Fibroblast of skin of abdomen (primary cell): ENCODE measurements around the gene CCDC170.
"Not testable (repeated sequence)": the region's sequence is repeated elsewhere in the genome, so short reads cannot be mapped to it uniquely, and the experiment has no call there.

Experiments used
- DNase-seq: peaks from one replicate; pipeline ENCODE4 v3.0.0-alpha.2; 2013

CCDC170 gene

DNA sequence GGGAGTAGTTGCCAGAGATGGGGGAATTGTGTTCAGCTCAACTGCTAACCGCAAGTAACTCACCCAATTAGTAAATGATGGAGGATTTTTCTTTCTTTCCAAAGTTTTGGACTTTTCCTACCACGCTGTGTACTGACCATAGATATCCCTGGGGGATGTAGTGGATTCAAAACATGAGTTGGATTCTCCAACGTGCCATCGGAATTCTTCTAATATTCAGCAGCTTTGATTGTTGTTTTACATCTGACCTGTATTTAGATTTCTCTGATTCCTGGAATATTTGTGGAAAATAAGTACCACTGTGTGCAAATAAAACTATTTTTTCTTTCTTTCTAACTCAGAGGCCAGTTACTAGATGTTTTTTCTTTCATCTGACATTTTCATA is 1.1 kb downstream of the CCDC170 start:
- peak; percentile 28 for DNase-seq

DNA sequence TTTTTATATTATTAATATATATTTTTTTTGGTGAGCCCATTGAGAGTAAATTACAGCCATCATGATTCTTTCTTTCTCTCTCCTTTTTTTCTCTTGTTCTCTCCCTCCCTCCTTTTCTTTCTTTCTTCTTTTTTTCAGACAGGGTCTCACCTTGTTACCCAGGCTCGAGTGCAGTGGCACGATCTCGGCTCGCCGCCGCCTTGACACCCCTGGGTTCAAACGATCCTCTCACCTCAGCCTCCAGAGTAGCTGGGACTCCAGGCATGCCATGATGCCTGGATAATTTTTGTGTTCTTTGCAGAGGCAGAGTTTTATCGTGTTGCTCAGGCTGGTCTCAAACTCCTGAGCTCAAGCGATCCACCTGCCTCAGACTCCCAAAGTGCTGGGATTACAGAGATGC is 1.6 kb downstream of the CCDC170 start:
- no peak for DNase-seq

- DNase-seq: no peak
These were observed 4.1 kb downstream of the CCDC170 start for GRCh38 chr6:151497905-151498304.

DNA sequence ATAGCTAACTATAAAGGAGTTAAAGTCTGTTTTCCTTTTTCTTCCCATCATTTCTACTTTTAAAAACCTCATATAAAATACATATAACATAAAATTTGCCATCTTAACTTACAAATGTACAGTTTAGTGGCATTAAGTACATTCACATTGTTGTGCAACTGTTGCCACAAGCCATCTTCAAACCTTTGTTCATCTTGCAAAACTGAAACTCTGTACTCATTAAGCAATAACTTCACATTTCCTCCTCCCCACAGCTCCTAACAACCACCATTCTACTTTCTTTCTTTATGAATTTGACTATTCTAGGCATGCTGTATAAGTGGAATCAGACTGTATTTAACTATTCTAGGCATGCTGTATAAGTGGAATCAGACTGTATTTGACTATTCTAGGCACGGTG is 4.5 kb downstream of the CCDC170 start:
- peak; percentile 8 for DNase-seq

DNA sequence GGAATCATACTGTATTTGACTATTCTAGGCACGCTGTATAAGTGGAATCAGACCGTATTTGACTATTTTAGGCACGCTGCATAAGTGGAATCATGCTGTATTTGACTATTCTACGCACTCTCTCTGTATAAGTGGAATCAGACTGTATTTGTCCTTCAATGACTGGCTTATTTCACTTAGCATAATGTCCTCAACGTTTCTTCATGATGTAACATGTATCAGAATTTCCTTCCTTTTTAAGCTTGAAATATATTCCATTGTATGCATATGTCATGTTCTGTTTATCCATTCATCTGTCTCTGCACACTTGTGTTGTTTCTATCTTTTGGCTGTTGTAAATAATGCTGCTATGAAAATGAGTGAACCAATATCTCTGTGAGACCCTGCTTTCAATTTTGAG is 5.7 kb downstream of the CCDC170 start:
- no peak for DNase-seq

DNA sequence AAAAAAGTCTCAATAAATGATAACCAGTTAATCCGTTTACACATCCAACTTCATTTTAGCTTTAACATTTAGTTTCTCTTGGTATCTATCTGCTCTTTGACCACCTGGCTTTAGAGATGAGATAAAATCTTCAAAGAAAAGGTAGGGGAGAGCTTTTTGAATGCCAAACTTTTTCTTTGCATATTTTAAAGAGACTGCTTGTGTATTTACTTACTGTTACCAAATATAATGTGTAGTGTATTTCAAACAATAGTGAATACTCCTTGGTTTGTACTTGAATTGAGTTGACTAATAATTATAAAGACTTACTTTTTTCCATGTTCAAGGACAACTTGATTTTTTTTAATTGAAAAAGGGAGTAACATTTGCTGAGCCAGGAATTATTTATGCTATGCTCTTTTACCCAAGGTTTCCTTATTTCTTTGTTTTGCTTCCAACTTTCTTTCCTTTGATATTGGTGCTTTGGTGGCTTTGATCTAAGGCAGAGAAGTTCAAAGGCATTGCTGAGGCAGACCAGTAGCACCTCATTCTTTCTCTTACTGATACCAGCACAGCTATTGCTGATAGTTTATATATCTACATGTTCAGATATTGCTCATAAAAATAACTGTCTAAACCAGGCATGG is 7.8 kb downstream of the CCDC170 start:
- no peak for DNase-seq

DNA sequence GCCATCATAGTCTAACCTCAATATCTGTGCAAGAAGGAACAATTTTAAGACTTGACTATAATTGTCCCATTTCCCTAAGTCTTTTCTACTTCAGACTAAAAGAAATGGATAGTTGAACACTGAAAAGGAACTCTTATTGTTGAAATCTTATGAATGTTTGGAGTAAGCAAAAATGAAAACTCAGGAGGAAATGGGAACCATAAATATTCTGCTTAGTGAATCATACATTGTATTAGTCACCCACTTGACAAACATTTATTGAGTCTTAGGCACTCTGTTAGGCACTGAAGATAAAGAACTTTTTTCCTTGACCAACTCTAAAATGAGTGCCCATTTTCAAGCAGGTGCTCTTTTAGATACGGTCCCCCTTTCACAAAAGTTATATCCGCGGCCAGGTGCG is 8.7 kb downstream of the CCDC170 start:
- DNase-seq: peak; percentile 14

DNA sequence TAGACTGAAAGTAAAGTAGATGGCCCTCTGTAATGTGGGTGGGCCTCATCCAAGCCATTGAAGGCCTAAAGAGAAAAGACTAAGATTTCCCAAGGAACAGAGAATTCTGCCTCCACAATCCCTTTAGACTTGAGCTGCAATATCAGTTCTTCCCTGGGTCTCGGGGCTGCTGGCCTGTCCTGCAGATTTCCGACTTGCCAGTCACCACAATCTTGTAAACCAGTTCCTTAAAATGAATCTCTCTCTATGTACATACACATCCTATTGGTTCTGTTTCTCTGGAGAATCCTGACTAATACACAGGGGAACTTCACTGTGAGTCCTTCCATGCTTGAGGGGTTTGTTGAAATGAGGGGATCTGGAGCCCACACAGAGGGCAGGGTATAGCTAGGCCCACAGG is 12.9 kb downstream of the CCDC170 start:
- DNase-seq: no peak

DNA sequence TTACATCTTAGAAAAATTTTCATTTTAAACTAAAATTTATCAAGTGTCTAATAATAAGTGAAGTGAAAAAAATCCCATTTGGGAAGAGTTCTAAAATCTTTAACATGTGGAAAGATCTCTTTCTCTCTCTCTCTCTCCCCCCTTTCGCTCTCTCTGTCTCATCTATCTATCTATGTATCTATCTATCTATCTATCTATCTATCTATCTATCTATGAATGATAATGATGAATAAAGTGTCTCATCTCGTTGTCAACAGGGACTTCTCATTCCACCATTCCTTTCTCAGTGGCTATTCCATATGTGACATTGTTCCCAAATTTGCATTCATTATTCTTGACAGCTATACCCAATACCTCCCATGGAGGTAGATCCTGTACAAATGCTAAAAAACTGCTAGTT is 15.2 kb downstream of the CCDC170 start:
- no peak for DNase-seq

GRCh38 chr6:151512481-151512880 is 18.7 kb downstream of the CCDC170 start:
- DNase-seq: no peak

DNA sequence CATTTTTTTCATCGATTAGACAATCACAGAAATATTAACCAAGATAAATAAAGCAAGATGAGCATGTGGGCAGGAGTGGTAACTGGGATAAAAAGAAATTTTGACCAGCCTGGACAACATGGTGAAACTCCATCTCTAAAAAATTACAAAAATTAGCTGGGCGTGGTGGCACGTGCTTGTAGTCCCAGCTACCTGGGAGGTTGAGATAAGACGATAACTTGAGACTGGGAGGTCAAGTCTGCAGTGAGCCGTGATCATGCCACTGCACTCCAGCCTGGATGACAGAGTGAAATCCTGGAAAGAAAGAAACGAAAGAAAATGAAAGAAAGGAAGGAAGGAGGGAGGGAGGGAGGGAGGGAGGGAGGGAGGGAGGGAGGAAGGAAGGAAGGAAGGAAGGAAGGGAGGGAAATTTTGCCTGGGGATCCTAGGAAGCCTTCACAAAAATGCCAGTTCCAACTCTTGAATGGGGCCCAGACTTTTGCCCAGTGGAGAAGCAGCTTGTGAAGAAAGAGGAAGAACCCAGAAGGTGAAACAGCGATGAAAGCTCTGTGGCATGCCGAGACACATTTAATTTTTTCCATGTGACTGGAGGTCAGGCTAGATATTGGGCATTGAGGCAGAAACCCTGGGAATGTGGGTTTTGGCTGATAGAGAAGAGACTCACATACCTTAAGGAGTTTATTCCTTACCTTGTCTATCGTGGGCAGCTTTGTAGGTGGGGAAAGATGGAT is 20.3 kb downstream of the CCDC170 start:
- no peak for DNase-seq

DNA sequence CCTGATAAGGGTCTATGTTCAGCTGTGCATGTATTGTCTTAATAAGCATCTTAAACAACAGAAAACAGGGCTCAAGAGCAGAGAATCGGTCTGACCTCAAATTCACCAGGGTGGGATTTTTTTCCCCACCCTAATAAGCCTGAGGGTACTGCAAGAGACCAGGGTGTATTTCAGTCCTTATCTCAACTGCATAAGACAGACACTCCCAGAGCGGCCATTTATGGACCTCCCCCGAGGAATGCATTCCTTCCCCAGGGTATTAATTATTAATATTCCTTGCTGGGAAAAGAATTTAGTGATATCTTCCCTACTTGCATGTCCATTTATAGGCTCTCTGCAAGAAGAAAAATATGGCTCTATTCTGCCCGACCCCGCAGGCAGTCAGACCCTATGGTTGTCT is 25.2 kb downstream of the CCDC170 start:
- not testable (repeated sequence) for DNase-seq

DNA sequence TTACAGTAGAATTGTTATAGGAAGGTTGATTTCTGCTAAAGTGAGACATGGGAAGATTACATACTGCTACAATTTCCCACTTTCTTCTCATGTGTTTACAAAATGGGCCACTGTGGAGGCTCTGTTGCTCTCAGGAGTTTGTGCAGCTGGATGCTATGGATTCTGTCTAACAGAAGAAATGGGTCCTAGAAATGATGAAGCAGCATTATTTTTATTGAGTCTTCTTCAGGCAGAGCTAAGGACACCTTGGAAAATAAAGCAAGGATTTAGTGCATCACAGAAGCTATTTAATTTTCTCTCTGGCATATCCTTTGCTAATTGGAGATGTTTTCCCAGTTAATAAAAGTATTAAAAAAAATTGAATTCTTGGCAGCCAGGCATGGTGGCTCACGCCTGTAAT is 29.2 kb downstream of the CCDC170 start:
- DNase-seq: no peak

DNA sequence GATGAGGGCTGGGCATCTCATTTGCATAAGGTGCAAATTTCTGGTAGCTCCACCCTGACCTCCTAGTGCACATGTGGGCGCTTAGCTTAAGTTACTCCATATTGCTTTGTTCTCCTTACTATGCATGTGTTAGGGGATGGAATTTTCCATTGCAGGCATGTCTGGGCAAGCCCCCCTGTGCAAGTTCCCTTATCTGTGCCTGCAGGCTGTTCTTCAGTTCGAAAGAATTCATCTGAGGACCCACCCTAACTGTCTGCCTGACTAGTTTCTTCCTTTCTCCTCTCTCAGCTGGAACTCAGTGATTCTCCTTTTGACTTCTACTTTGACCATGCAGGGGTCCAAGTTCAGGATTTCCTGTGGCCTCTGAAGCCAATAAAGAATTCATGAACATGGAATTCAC is 30.2 kb downstream of the CCDC170 start:
- DNase-seq: no peak

- DNase-seq: peak; percentile 49
These were observed 40.8 kb downstream of the CCDC170 start for GRCh38 chr6:151534576-151534975.

GRCh38 chr6:151535476-151536187 is 41.8 kb downstream of the CCDC170 start:
- no peak for DNase-seq

- peak; percentile 30 for DNase-seq
These were observed 42.3 kb downstream of the CCDC170 start for GRCh38 chr6:151536188-151536479.

GRCh38 chr6:151537556-151537955 is 43.7 kb downstream of the CCDC170 start:
- DNase-seq: no peak

- DNase-seq: no peak
These were observed 45.9 kb downstream of the CCDC170 start for GRCh38 chr6:151539506-151540268.

DNA sequence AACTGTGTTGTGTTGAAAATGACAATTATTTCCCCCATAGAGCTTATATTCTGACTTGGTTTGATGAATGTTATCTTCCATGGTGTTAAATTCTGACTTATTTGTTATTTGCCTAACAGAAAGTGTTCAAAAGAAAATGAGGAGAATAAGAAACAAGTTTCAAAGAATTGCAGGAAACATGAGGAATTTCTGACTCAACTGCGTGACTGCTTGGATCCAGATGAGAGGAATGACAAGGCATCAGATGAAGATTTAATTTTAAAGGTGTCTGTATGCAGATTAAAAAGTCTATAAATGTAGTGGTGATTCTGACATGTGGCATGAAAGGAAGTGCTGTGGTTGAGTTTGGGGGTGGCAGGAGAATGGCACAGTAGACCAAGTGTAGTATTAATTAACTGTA is 50.6 kb downstream of the CCDC170 start:
- peak; percentile 1 for DNase-seq

DNA sequence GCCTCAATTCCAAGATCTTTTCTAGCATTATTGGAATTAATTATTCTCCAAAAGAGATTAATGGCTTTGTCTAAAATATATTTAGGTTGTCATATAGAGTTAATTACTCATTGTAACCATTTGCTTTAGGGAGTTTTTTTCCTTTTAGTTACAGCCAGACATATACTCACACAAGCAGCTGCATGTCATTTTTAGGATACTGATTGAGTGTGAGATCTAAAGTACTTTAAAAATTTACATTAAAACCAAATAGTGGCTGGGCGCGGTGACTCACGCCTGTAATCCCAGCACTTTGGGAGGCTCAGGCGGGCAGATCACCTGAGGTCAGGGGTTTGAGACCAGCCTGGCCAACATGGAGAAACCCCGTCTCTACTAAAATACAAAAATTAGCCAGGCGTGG is 51.1 kb downstream of the CCDC170 start:
- not testable (repeated sequence) for DNase-seq

DNA sequence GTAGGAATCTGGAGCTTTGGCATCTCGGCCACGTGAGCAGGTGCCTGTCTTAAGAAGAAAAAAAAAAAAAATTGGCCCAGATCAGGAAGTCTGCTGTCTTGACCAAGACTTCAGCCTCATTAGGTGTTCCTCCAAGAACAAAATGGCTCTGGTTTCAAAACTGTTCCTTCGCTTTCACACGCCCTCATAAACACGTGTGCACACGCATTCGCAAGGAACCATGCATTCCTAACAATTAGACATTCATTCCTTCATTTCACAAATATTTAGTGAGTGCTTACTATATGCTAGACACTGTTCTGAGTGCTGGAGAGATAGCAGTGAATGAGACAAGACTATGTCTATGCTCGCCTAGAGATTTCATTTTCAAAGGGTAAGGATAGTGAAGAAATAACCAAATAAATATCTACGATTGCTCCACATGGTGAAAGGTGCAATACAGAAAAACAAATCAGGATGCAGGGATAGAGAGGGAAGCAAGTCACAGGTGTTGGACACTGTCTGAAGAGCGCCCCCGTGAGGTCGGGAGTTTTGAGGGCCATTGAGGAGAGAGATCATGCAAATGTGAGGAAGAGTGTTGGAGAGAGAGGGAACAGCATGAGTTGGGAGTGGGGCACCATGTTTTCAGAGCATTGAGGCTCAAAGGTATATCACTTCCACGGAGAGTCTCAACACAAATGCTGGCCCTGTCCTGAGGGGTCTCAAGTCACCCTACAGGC is 53.3 kb downstream of the CCDC170 start:
- DNase-seq: no peak

GRCh38 chr6:151548201-151548600 is 54.4 kb downstream of the CCDC170 start:
- no peak for DNase-seq
